ENCODE data around the gene GRIK4.
A peak's percentile ranks its signal among the peaks of the same experiment; 100 is the strongest.
"Not testable (repeated sequence)": the region's sequence is repeated elsewhere in the genome, so short reads cannot be mapped to it uniquely, and the experiment has no call there.

GRIK4 gene, protein sequence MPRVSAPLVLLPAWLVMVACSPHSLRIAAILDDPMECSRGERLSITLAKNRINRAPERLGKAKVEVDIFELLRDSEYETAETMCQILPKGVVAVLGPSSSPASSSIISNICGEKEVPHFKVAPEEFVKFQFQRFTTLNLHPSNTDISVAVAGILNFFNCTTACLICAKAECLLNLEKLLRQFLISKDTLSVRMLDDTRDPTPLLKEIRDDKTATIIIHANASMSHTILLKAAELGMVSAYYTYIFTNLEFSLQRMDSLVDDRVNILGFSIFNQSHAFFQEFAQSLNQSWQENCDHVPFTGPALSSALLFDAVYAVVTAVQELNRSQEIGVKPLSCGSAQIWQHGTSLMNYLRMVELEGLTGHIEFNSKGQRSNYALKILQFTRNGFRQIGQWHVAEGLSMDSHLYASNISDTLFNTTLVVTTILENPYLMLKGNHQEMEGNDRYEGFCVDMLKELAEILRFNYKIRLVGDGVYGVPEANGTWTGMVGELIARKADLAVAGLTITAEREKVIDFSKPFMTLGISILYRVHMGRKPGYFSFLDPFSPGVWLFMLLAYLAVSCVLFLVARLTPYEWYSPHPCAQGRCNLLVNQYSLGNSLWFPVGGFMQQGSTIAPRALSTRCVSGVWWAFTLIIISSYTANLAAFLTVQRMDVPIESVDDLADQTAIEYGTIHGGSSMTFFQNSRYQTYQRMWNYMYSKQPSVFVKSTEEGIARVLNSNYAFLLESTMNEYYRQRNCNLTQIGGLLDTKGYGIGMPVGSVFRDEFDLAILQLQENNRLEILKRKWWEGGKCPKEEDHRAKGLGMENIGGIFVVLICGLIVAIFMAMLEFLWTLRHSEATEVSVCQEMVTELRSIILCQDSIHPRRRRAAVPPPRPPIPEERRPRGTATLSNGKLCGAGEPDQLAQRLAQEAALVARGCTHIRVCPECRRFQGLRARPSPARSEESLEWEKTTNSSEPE

DNA sequence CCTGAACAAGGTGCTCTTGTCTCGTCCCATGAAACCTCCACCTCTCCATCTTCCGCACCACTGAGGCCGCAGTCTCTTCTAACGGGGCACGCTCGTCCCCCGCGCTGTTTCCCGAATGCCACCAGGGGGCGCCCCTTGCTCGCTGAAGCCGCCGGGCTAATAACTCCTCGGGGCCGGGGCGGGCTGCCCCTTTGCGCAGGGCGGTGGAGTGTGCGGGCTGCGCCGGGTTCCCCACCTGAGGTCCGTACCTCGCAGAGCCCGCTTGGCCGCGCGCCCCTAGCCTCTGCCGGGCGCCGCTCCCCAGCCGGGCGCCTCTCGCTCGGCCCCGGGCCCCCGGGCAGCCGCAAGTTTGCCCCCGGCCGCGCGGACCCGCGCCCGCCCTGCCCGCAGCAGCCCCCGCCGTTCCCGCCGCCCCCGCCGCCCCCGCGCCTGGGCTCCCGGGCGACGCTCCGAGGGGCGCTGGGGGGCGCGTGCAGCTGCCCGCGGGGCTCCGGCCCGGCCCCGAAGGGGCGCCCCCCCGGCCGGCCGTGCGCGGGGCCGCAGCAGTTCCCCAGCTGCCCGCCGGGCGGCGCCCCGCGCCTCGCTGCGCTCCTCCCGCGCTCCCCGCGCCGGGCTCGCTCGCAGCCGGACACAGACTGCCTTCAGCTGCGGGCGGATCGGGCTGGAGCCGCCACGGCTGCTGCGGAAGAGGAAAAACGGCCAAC lies at the start of gene GRIK4:
TSS of gene GRIK4 (plus strand) at position 633 of the 704 bp plus-strand sequence. CDS start 148,571 bp downstream, outside the sequence.
- DNase-seq (ENCODE audit: low read depth), result peak; percentile 13

- DNase-seq (ENCODE audit: low read depth), result no peak
These were observed 48.7 kb upstream of the GRIK4 start for GRCh38 chr11:120462825-120463224.

DNA sequence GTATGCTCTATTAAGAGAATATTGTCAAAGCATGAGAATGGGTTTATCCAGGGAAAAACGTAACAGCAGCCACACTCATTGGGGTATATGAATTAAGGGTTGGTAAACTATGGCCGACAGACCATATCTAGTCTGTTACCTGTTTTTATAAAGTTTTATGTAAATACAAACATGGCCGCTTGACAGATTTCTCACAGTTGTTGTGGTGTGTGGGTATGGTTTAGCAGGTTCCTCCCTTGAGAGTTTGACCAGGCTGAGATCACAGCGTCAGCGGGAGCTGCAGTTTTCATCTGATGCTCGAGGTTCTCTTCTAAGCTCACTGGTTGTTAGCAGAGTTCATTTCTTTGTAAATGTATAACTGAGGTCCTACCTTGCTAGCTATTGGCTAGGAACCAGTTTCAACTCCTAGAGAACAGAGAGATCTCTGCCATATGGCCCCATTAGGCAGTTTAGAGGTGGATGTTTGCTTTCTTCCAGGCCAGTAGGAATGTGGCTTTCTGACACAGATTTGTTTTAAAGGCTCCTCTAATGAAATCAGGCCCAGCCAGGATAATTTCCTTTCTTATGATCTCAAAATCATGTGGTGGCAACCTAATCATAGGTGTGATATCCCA lies 45.5 kb upstream of the GRIK4 start:
- no peak for DNase-seq (ENCODE audit: low read depth)

GRCh38 chr11:120467627-120468026 lies 43.9 kb upstream of the GRIK4 start:
- no peak for DNase-seq (ENCODE audit: low read depth)

- peak; percentile 41 for DNase-seq (ENCODE audit: low read depth)
These were observed 40.4 kb upstream of the GRIK4 start for GRCh38 chr11:120471131-120471530.

- no peak for DNase-seq (ENCODE audit: low read depth)
These were observed 39.6 kb upstream of the GRIK4 start for GRCh38 chr11:120471994-120472393.

GRCh38 chr11:120473503-120473902 lies 38.0 kb upstream of the GRIK4 start:
- no peak for DNase-seq (ENCODE audit: low read depth)

GRCh38 chr11:120482149-120482548 lies 29.4 kb upstream of the GRIK4 start:
- DNase-seq (ENCODE audit: low read depth), result no peak

GRCh38 chr11:120484722-120485121 lies 26.8 kb upstream of the GRIK4 start:
- no peak for DNase-seq (ENCODE audit: low read depth)

DNA sequence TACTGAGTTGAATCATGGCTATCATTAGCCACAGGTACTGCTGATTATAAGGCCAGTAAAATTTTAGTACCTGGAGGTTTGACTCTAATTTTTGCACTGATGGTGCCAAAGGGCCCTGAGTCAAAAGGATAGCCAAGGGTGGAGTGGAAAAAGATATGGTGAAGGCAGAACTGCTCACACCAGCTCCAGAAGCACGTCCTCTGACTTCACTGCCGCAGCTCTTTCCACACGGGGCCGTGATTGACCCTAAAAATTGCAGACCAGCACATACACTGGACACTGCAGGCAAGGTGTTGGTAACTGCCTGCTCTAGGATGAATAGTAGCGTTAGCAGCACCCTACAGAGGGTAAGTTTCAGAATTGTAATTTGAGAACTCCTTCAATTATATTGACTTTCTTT lies 25.4 kb upstream of the GRIK4 start:
- no peak for DNase-seq (ENCODE audit: low read depth)

DNA sequence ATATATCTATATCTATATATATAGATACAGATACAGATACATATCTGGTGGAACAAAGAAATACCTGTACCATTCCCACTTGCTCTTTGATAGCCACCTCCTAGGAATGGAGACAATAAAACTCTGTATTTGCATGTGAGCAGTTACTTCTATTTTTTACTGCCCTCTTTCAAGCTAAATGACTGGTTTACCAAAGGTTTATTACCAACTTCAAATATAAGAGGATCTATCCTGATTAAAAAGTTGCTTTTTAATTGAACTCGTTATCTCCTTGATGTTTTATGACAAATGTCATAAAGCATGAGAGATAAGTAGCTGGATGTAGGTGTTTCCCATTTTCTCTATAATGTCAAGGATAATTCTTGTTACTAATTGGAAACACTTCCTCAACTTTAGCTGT lies 21.7 kb upstream of the GRIK4 start:
- no peak for DNase-seq (ENCODE audit: low read depth)

DNA sequence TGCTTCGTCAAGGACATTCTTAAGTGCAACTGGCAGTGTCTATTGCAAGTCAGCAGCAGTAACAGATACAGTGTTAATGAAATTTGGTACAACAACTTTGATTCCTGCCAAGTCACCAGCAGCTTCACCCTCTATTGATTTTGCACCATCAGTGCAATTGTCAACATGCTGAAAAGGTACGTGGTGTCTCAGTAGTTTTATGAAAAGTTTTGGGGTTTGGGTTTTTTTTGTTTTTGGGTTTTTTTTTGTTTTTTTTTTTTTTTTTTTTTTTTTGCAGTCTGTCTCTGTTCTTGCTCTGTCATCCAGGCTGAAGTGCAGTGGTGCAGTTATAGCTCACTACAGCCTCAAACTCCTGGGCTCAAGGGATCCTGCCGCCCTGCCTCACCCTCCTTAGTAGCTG lies 19.1 kb upstream of the GRIK4 start:
- DNase-seq (ENCODE audit: low read depth), result no peak

DNA sequence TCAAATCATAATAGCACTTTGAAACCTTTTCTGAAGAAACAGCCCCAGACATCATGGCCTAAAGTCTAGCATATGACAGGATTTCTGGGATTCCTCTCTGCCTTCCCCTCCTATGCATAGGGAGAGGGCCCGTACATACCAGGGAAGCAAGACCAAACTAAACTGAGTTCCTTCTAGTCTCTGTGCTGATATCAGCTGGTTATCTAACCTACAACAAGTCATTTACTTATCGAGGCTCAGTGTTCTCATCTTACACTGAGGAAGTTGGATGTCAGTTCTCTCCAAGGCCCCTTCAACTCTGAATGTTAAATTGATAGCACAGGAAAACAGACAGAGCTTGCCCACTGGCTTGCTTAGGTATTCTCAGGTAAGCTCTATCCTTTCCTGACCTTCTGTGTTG lies 17.0 kb upstream of the GRIK4 start:
- no peak for DNase-seq (ENCODE audit: low read depth)

DNA sequence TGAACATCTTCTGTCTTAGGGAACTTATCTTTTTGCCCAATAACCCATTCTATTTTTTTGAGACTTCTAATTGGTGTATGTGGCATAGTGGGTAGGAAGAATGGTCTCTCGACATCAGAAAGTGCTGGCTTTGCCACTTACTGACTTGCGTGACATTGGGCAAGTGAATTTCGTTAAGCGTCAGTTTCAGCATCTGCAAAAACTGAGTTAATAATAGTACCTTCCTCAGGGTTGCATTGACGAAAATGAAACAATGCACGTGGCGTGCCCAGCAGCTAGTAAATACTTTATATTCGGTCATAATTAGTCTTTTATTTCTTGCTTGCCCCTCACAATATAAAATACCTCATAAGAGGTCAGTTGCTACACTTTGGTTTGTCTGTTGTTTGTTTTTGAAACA lies 12.5 kb upstream of the GRIK4 start:
- no peak for DNase-seq (ENCODE audit: low read depth)

DNA sequence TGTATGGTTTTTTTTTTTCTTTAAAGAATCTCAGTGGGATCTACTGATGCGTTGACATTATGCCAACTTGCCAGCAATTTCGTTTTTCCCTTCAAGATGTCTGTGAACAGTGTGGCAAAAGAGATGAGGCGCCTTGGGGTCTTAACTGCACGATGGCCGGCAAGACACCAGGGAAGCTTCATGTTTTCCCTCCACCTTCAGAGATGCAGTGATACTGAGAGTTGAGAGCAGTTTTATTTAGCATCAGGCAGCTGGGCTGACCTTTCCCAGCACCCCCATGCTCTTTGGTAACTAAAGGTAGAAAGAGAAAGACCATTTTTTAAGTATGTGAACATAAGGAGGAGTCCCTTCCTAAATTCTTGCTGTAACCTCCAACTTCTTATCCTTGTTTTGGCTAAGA lies 11.7 kb upstream of the GRIK4 start:
- no peak for DNase-seq (ENCODE audit: low read depth)

- no peak for DNase-seq (ENCODE audit: low read depth)
These were observed 11.0 kb upstream of the GRIK4 start for GRCh38 chr11:120500414-120501071.

- DNase-seq (ENCODE audit: low read depth), result no peak
These were observed 10.1 kb upstream of the GRIK4 start for GRCh38 chr11:120501440-120501839.

GRCh38 chr11:120501976-120502755 lies 9.4 kb upstream of the GRIK4 start:
- DNase-seq (ENCODE audit: low read depth), result no peak

DNA sequence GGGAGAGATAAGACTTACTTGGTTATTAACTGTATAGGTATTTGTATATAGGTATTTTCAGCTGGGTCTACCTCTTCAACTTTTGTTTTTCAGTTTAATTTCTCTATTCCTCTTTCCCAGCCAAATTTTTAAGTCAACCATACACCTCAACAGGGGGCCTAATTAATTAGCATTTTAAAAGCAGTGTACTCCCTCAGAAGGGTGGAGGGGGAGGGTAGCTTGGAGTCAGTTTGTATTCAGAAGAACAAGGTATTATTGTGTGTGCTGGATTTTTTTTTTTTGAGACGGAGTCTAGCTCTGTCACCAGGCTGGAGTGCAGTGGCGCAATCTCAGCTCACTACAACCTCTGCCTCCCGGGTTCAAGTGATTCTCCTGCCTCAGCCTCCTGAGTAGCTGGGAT lies 8.0 kb upstream of the GRIK4 start:
- DNase-seq (ENCODE audit: low read depth), result not testable (repeated sequence)

GRCh38 chr11:120505801-120506425 lies 5.6 kb upstream of the GRIK4 start:
- DNase-seq (ENCODE audit: low read depth), result no peak

Measured in HS-5 (cell line).